ENCODE data around the gene NCOA4.
"Not testable (repeated sequence)": the region's sequence is repeated elsewhere in the genome, so short reads cannot be mapped to it uniquely, and the experiment has no call there.

The NCOA4 gene

GRCh38 chr10:45983538-45984186 lies 46.8 kb downstream of the NCOA4 start:
- not testable (repeated sequence) for DNase-seq (ENCODE audit: low spot score)

- DNase-seq (ENCODE audit: low spot score) = not testable (repeated sequence)
Measured at GRCh38 chr10:45981367-45981766, 49.1 kb downstream of the NCOA4 start.

- DNase-seq (ENCODE audit: low spot score) = not testable (repeated sequence)
Measured at GRCh38 chr10:45978554-45978953, 51.9 kb downstream of the NCOA4 start.

- DNase-seq (ENCODE audit: low spot score) = not testable (repeated sequence)
Measured at GRCh38 chr10:45974041-45974440, 56.4 kb downstream of the NCOA4 start.

- not testable (repeated sequence) for DNase-seq (ENCODE audit: low spot score)
Measured at GRCh38 chr10:45972813-45973169, 57.6 kb downstream of the NCOA4 start.

- not testable (repeated sequence) for DNase-seq (ENCODE audit: low spot score)
Measured at GRCh38 chr10:45972106-45972812, 58.2 kb downstream of the NCOA4 start, which contains the start of gene TIMM23. Gene TIMM23 (plus strand): TSS chr10:45972489. CDS start chr10:45972625, 136 bp downstream.

GRCh38 chr10:45971742-45972105 lies 58.7 kb downstream of the NCOA4 start:
- DNase-seq (ENCODE audit: low spot score) = not testable (repeated sequence)

- DNase-seq (ENCODE audit: low spot score) = not testable (repeated sequence)
Measured at GRCh38 chr10:45971019-45971418, 59.4 kb downstream of the NCOA4 start.

- DNase-seq (ENCODE audit: low spot score) = not testable (repeated sequence)
Measured at GRCh38 chr10:45962686-45963452, 67.6 kb downstream of the NCOA4 start.

GRCh38 chr10:45957928-45958327 lies 72.5 kb downstream of the NCOA4 start:
- DNase-seq (ENCODE audit: low spot score) = not testable (repeated sequence)

GRCh38 chr10:45956634-45957033 lies 73.8 kb downstream of the NCOA4 start:
- not testable (repeated sequence) for DNase-seq (ENCODE audit: low spot score)

Data from HuH-7.5 (cell line).